ENCODE measurements around the gene PIK3R6.
A peak's percentile ranks its signal among the peaks of the same experiment; 100 is the strongest.

PIK3R6 gene

DNA sequence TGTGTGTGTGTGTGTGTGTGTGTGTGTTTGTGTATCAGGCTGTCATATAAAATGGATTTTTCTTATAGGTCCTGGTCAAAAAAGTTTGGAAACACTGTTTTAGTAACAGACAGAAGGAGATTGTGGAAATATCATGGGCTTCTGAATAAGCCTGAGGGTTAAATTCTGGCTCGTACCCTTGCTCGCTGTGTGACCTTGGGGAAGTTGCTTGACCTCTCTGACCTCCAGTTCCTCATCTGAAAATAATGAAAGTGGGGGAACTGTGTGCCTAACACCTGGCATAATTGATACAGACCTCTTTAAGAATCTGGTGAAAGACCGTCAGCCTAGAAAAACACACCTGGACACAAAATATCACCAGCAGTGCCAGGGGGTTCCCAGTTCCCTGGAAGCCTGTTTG lies 25.6 kb upstream of the PIK3R6 start:
- no peak for TF ChIP-seq EGR1 (IDR thresholded peaks at IDR 0.05)
- TF ChIP-seq CEBPB (IDR thresholded peaks at IDR 0.05), result no peak
- TF ChIP-seq ZBTB7A (IDR thresholded peaks at IDR 0.05; ENCODE audit: low read depth), result no peak
- TF ChIP-seq USF1 (IDR thresholded peaks at IDR 0.05), result no peak
- TF ChIP-seq EP300 (IDR thresholded peaks at IDR 0.05; ENCODE audit: borderline replicate concordance), result no peak
- no peak for TF ChIP-seq YY1 (IDR thresholded peaks at IDR 0.05; ENCODE audit: low read depth)
- no peak for TF ChIP-seq FOXM1 (IDR thresholded peaks at IDR 0.05; ENCODE audit: borderline replicate concordance, low read depth)
- TF ChIP-seq CREB1 (IDR thresholded peaks at IDR 0.05; ENCODE audit: low read depth), result no peak
- TF ChIP-seq TAF1 (IDR thresholded peaks at IDR 0.05; ENCODE audit: low read depth), result no peak
- TF ChIP-seq RAD21 (IDR thresholded peaks at IDR 0.05; ENCODE audit: low read depth), result no peak
- TF ChIP-seq, protein P1, sequence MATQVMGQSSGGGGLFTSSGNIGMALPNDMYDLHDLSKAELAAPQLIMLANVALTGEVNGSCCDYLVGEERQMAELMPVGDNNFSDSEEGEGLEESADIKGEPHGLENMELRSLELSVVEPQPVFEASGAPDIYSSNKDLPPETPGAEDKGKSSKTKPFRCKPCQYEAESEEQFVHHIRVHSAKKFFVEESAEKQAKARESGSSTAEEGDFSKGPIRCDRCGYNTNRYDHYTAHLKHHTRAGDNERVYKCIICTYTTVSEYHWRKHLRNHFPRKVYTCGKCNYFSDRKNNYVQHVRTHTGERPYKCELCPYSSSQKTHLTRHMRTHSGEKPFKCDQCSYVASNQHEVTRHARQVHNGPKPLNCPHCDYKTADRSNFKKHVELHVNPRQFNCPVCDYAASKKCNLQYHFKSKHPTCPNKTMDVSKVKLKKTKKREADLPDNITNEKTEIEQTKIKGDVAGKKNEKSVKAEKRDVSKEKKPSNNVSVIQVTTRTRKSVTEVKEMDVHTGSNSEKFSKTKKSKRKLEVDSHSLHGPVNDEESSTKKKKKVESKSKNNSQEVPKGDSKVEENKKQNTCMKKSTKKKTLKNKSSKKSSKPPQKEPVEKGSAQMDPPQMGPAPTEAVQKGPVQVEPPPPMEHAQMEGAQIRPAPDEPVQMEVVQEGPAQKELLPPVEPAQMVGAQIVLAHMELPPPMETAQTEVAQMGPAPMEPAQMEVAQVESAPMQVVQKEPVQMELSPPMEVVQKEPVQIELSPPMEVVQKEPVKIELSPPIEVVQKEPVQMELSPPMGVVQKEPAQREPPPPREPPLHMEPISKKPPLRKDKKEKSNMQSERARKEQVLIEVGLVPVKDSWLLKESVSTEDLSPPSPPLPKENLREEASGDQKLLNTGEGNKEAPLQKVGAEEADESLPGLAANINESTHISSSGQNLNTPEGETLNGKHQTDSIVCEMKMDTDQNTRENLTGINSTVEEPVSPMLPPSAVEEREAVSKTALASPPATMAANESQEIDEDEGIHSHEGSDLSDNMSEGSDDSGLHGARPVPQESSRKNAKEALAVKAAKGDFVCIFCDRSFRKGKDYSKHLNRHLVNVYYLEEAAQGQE (IDR thresholded peaks at IDR 0.05; ENCODE audit: low read depth), result no peak
- no peak for TF ChIP-seq TEAD4 (IDR thresholded peaks at IDR 0.05)
- no peak for TF ChIP-seq TCF12 (IDR thresholded peaks at IDR 0.05; ENCODE audit: low read depth)
- TF ChIP-seq NFIC (IDR thresholded peaks at IDR 0.05), result no peak
- TF ChIP-seq, protein P2, sequence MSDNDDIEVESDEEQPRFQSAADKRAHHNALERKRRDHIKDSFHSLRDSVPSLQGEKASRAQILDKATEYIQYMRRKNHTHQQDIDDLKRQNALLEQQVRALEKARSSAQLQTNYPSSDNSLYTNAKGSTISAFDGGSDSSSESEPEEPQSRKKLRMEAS (IDR thresholded peaks at IDR 0.05), result no peak

- TF ChIP-seq RAD21 (IDR thresholded peaks at IDR 0.05; ENCODE audit: low read depth), result no peak
- no peak for TF ChIP-seq EGR1 (IDR thresholded peaks at IDR 0.05)
- TF ChIP-seq TEAD4 (IDR thresholded peaks at IDR 0.05), result no peak
- TF ChIP-seq TCF12 (IDR thresholded peaks at IDR 0.05; ENCODE audit: low read depth), result no peak
- TF ChIP-seq ZBTB7A (IDR thresholded peaks at IDR 0.05; ENCODE audit: low read depth), result no peak
- no peak for TF ChIP-seq NFIC (IDR thresholded peaks at IDR 0.05)
- TF ChIP-seq TAF1 (IDR thresholded peaks at IDR 0.05; ENCODE audit: low read depth), result no peak
- TF ChIP-seq, protein P2 (IDR thresholded peaks at IDR 0.05), result no peak
- TF ChIP-seq EP300 (IDR thresholded peaks at IDR 0.05; ENCODE audit: borderline replicate concordance), result no peak
- no peak for TF ChIP-seq CEBPB (IDR thresholded peaks at IDR 0.05)
- TF ChIP-seq YY1 (IDR thresholded peaks at IDR 0.05; ENCODE audit: low read depth), result no peak
These were observed 24.8 kb upstream of the PIK3R6 start for GRCh38 chr17:8892338-8892690.

GRCh38 chr17:8890671-8891070 lies 23.2 kb upstream of the PIK3R6 start:
- TF ChIP-seq FOXM1 (IDR thresholded peaks at IDR 0.05; ENCODE audit: borderline replicate concordance, low read depth), result no peak
- no peak for TF ChIP-seq RAD21 (IDR thresholded peaks at IDR 0.05; ENCODE audit: low read depth)
- TF ChIP-seq NFIC (IDR thresholded peaks at IDR 0.05), result no peak
- TF ChIP-seq CEBPB (IDR thresholded peaks at IDR 0.05), result no peak
- TF ChIP-seq TCF12 (IDR thresholded peaks at IDR 0.05; ENCODE audit: low read depth), result no peak
- TF ChIP-seq YY1 (IDR thresholded peaks at IDR 0.05; ENCODE audit: low read depth), result no peak
- TF ChIP-seq TAF1 (IDR thresholded peaks at IDR 0.05; ENCODE audit: low read depth), result no peak
- no peak for TF ChIP-seq TEAD4 (IDR thresholded peaks at IDR 0.05)
- TF ChIP-seq USF1 (IDR thresholded peaks at IDR 0.05), result no peak
- TF ChIP-seq CREB1 (IDR thresholded peaks at IDR 0.05; ENCODE audit: low read depth), result no peak

- TF ChIP-seq USF1 (IDR thresholded peaks at IDR 0.05) (peak; percentile 32; the same call in 1 of the 2 replicates), YY1 (IDR thresholded peaks at IDR 0.05; ENCODE audit: low read depth) (no peak), CREB1 (IDR thresholded peaks at IDR 0.05; ENCODE audit: low read depth) (no peak)
These were observed 22.2 kb upstream of the PIK3R6 start for GRCh38 chr17:8889458-8890210.

DNA sequence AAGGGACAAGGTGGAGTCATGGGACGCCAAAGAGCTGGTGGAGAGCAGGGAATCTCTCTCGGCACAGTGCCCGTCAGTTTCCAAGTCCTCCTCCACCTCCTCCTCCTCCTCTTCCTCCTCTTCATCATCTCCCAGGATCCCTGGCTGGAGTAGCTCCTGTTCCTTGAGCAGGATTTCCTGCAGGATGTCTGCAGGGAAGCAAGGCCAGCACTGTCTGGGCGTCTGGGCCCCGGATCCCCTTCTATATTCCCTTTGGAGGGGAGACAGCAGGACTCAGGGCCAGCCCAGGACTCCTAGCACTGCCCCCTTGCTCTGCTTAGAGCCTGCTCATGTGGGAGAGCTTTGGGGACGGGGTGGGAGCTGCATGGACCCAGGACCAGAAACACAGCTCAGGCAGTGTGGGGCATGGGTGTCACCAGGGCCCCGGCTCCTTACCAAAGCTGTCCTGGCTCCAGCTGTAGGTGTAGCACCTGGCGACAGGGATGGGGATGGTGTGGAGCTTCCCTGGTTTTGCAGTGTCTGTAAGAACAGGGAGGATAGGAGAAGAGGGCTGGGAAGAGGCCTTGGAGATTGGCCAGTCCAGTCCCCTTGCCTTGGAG lies 21.3 kb upstream of the PIK3R6 start:
- TF ChIP-seq ZBTB7A (IDR thresholded peaks at IDR 0.05; ENCODE audit: low read depth), result no peak
- TF ChIP-seq, protein P2 (IDR thresholded peaks at IDR 0.05), result no peak

DNA sequence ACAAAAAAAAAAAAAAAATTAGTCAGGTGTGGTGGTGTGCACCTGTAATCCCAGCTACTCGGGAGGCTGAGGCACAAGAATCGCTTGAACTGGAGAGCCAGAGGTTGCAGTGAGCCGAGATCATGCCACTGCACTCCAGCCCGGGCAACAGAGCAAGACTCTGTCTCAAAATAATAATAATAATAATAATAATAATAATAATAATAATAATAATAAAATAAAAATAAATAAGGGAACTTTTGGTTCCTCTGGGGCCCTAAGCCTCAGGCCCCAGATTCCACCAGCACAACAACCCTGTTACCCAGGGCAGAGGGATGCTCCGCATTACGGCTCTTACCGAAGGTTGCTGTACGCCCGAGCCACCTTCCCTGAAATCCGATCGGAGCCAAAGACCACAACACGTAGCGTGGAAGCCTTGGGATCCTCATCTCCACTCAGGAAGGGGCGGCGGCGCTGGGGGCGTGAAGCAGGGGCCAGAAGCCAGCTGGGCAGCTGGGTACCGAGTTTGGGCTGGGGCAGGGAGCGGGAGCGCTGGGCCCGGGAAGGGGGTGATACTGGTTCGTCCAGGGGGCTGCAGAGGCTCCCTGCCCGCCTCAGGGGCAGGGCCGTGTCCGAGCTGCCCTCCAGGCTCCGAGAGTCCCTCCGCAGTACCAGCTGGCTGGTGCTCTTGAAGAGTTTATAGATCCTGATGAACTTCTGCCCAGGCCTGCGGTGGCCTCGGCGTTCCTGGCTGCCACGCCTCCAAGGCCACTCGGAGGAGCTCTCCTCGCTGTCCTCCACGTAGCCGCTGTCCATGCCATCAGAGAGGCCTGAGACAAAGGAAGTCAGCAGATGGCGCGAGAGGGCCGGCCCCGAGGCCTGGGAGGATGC lies 20.6 kb upstream of the PIK3R6 start:
- no peak for TF ChIP-seq NFIC (IDR thresholded peaks at IDR 0.05)
- TF ChIP-seq ZBTB7A (IDR thresholded peaks at IDR 0.05; ENCODE audit: low read depth), result no peak
- no peak for TF ChIP-seq FOXM1 (IDR thresholded peaks at IDR 0.05; ENCODE audit: borderline replicate concordance, low read depth)
- no peak for TF ChIP-seq YY1 (IDR thresholded peaks at IDR 0.05; ENCODE audit: low read depth)
- TF ChIP-seq, protein P1 (IDR thresholded peaks at IDR 0.05; ENCODE audit: low read depth), result no peak
- TF ChIP-seq, protein P2 (IDR thresholded peaks at IDR 0.05), result no peak

Measured in Ishikawa (cell line).